ENCODE data around the gene PSG2.
"Not testable (repeated sequence)": the region's sequence is repeated elsewhere in the genome, so short reads cannot be mapped to it uniquely, and the experiment has no call there.

PSG2 gene

DNA sequence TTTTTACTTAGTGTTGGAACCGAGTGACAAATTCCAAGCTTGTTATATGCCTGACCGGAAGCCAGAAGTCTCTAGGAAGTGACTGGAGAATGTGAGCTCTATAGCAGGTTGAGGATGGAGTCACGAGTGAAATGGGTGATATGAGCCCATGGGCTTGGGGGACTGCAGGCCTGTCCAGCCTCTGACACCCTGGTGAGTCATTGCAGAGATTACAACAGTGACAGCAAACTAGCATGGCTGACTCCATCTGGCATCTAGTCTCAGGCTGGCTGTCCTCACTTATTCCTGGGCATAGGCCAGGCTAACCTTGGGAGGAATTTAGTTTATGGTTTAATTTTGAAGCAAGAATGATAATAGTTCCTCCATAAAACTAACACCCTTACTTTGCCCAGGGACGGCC lies 4.6 kb downstream of the PSG2 start:
- peak; percentile 84 for DNase-seq

DNA sequence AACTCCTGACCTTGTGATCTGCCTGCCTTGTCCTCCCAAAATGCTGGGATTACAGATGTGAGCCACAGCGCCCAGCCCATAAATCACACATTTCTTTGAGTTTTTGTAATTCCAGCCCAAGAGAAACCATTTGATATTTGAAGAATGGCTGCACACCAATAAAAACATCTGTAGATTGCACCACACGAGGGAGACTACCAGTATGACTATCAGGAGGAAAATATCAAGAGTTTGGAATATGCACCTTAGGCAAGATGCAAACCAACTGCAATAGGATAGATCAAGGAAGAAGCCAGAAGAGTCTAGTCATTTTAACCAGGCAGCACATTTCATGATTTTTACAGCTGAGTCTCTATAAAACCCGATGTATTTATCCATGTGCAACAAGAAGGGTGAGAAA lies 20.1 kb downstream of the PSG2 start:
- DNase-seq = not testable (repeated sequence)

DNA sequence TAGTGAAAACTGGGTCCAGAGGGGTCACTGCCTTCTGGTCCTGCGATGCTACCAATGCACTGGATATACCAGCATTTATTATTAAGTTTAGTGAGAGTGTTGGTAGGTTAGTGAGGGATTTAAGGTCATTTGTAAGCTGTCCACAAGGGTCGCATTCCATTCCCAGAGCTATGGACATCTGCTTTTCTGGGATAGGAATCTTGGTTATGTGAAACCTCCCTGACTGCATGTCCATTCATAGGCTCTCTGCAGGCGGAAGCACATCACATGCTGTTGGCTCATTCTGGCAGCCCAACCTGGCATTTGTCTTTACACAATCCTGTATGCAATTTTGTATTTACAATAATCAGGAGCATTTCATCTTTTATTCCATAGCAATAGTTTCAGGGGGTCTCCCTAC lies 21.2 kb downstream of the PSG2 start:
- not testable (repeated sequence) for DNase-seq

DNA sequence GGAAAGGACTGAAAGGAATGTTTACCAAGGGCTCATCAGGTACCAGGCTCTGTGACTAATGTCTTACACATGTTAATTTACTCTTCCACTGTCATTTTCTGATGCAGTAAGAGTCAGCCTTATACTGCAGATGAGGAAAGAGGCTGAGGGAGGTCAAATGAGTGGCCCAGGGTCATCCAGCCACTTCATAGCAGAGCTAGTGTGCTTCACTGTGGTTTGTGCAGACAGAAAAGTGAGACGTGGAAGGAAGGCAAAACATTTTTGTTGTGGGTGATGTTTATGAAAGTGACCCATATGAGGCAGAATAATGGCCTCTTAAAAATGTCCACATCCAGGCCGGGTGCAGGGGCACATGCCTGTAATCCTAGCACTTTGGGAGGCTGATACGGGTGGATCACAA lies 22.2 kb downstream of the PSG2 start:
- DNase-seq = not testable (repeated sequence)

DNA sequence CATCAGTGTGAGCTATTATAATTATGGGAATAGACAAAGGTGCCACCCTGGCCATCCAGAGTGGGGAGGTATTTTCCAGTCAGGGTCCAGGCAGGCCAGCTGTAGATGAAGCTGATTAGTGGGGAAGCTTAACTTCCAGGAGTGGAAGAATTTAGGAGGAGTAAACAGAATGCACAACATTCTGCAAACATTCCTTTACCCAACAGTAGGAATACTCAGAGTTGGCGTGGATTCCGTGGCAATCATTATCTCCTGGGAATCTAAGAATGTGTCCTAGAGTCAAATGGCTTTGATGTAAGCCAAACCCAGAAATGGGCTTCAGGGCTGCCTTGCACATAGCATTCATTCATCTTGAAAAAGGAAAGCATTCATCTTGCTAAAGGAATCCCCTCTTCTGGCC lies 23.0 kb downstream of the PSG2 start:
- not testable (repeated sequence) for DNase-seq

DNA sequence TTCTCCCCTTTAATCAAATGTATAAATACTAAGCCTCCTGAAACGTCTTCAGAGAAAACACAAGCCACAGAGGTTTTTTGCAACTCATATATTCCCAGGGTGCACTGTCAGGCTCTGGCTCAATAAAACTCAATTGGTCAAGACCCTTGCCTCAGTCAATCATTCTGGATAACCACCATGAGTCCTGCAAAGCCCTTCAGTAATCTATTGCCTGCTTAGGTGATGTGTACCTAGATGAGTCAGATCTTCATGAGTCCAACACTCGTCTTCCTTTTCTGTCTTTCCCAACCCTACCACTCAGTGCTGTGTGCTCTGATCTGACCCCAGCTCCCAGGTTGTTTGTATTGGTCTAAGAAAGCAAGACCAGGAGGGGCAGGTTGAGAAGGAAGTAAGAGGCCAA lies 24.1 kb downstream of the PSG2 start:
- not testable (repeated sequence) for DNase-seq

DNA sequence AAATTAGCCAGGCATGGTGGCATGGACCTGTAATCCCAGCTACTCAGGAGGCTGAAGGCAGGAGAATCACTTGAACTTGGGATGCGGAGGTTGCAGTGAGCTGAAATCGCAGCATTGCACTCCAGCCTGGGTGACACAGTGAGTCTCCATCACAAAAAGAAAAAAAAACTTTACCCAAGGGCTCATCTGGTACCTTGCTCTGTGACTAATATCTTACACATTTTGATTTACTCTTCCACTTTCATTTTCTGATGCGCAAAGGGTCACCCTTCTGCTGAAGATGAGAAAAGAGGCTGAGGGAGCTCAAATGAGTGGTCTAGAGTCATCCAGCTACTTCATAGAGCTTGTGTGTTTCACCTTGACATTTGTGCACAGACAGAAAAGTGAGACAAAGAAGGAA lies 34.5 kb downstream of the PSG2 start:
- not testable (repeated sequence) for DNase-seq

DNA sequence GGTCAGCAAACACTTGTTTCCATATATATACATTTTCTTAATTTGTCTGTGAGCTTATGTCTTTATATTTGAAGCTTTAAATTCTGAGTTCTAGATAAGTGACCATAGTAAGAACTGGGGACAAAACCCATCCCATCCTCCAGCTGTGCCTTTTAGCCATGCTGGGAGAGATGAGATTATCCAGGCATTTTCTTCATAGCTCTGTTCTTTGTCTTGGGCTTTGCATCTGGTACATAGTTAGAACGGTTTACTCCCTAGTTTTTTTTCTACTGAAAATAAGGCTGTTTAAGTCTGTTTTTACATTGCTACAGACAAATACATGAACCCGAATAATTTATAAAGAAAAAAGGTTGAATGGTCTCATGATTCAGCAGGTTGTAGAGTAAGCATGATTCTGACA lies 35.9 kb downstream of the PSG2 start:
- DNase-seq = not testable (repeated sequence)

DNA sequence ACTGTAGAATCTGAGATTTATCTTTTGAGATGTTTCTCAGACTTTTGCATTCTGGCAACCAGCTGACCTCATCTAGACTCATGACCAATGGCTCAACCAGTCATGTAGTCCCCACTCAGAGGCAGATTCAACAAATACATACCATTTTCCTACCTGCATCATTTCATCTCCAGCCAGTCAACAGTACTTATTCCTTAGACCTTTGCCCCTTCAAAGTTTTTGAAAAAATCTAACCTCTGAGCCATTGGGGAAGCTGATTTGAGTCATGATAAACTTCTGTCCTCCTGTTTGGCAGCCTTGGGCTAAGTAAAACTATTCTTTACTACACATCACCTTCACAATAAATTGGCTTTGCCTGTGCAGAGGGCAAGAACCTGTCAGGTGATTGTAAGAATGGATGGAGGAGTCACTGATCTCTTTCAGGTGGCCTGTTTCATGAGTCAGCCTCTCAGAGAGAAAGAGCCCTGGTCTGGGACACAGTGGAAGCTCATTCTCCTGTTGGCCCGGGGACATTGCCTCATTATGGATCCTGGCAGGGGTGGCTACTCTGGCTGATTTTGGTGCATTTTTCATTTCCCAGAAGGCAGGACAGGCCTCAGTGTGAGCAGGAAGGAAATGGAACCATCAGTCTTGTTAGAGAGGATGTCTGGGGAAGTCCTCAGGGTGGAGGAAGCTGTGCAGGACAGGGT lies 38.9 kb downstream of the PSG2 start:
- DNase-seq = not testable (repeated sequence)

DNA sequence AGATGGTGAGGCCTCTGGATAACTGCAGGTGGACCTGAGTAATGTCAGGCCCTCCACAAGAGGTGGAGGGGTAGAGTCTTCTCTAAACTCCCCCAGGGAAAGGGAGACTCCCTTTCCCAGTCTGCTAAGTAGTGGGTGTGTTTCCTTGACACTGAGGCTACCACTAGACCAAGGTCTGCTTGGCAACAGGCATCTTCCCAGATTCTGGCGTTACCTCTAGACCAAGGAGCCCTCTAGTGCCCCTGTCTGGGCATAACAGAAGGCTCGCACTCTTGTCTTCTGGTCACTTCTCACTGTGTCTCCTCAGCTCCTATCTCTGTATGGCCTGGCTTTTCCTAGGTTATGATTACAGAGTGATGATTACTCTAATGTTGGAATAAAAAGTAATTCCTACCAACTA lies 50.9 kb downstream of the PSG2 start:
- peak; percentile 43 for DNase-seq

DNA sequence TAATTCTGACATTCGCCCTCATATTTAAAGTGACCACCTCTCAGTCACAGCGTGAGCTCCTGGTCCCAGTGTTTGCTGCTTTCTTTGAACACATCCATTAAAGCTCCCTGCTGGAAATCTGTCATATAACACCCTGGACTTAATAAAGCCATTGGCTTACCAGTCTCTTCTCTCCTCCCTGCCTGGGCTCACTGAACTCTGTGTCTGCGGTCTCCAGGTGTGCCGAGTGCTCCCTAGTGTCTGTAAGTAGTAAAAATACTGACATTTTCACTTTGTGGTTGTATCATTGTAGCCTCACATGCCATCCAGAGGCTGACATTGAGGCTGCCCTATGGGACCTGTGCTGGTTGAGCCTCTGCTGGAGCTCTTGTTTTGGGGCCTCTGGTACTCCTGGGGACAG lies 53.6 kb downstream of the PSG2 start:
- no peak for DNase-seq

DNA sequence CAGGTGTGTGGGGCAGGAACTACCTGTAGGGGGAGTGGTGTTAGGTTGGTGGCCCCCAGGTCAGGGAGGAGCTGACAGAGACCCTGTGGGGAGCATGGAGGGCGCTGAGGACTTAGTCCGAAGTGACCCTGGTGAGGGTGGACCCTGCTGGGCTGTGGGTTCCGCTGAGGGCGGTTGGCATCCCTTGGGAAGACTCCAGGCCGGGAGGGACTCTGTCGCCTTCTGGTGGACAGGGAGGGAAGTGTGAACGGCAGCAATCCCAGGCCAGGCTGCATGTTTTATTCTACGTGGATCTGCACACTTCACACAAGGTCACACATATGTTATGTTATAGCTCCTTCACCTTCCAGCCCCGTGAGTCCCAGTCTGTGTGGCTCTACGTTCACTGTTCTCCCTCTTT lies 54.5 kb downstream of the PSG2 start:
- DNase-seq = not testable (repeated sequence)

DNA sequence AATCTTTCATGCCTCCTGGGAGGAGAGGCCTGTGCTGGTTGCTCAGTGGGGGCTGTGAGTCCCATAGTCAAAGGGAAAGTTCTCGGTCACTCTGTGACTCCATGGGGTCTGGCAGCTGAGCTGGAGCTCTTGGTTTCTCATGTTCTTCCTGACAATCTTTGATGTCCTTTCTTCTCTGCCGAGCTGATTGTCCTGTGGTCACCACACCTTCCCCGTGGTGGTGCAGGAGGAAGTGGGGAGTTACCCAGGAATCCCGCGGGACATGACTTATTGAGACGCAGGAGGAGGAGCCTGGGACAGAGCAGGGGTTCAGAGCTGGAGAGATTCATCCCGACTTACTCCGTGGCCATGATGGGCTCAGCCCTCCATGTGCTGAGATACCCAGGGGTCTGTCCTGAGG lies 55.4 kb downstream of the PSG2 start:
- not testable (repeated sequence) for DNase-seq

DNA sequence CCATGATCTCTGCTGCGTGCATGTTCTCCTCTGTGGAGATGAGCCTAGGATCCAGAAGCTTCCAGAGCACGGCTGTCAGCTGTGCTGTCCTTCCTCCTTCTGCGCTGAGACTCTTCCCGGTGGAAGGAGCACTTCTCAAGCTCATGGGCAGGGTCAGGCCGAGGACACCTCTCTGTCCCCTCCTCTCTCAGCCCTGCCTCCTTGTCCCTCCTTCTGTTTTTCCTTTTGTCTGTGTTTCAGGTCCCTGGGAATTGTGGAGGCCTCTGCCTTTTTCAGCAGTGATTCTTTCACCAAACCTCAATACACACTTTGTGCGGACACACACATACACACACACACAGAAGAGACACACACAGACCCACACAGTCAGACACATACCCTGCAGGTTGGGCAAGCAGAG lies 56.1 kb downstream of the PSG2 start, which contains the start of gene PSG11:
PSG11 (minus strand) TSS at position 101 of the 400 bp plus-strand sequence; CDS start at position 4, 97 bp downstream.
- DNase-seq = not testable (repeated sequence)

DNA sequence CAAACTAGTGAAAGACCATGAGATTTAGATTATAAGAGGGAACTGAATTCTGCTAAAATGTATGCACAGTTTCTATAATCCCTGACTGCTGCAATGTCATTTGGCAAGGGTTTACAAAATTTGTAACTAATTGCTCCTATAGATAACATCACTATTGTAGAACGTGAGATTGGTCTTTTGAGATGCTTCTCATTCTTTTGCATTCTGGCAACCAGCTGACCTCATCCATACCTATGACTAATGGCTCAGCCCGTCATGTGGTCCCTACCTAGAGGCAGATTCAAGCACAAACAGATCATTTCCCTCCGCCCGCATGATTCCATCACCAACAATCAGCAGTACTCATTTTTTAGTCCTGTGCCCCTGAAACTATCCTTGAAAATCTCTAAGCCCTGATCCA lies 60.4 kb downstream of the PSG2 start:
- peak; percentile 87 for DNase-seq

DNA sequence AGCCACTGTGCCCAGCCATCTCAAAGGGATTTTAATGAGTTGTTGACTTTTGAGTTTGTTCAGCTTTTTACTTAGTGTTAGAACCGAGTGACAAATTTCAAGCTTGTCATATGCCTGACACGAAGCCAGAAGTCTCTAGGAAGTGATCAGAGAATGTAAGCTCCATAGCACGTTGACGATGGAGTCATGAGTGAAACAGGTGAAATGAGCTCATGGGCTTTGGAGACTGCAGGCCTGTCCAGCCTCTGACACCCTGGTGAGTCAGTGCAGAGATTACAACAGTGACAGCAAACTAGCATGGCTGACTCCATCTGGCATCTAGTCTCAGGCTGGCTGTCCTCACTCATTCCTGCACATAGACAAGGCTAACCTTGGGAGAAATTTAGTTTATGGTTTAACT lies 60.9 kb downstream of the PSG2 start:
- DNase-seq = peak; percentile 88

DNA sequence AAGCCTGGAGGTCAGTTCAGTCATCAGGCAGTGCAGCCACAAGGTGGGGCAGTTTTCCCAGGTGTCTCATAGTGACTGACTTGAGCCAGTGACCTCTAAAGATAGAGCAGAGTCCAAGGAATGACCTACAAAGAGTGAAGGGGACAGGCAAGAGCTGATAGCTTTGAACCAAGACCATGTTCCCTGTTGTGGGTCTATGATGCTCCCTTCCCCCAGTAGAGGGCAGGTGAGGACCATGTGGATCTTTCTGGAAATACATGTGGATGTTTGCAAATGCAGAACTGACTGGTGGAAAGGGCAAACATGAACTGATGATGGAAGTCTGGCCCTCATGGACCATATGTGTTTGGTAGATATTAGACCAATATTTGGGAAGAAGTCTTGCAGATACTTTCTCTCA lies 62.9 kb downstream of the PSG2 start:
- DNase-seq = peak; percentile 6

Measured in fibroblast of skin of back (primary cell).